Astrocyte of the cerebellum (primary cell): Measurements from ENCODE around the gene PVR.
A peak's percentile ranks its signal among the peaks of the same experiment; 100 is the strongest.
"Not testable (repeated sequence)": the region's sequence is repeated elsewhere in the genome, so short reads cannot be mapped to it uniquely, and the experiment has no call there.

ENCODE experiments used
- DNase-seq: peaks from one replicate; pipeline ENCODE4 v3.0.0-alpha.2; 2011; ENCODE audit warnings: low read depth
- H3K4me3 ChIP-seq: 2 replicates; pipeline ENCODE4 v1.5.1; 2011; ENCODE audit warnings: mild to moderate bottlenecking, low read depth, low read length, moderate library complexity
- in situ Hi-C: cut with HindIII; loops from 2 replicates; pipeline ENCODE4 v1.10.0; 2017; ENCODE audit warnings: low sequenced_read_pairs
- TF ChIP-seq, protein P1 (sequence below): IDR thresholded peaks from 2 replicates; pipeline ENCODE4 v1.5.1; 2012; ENCODE audit warnings: low read length, low read depth, moderate library complexity, mild to moderate bottlenecking; ENCODE audit errors: missing control alignments

The PVR gene

DNA sequence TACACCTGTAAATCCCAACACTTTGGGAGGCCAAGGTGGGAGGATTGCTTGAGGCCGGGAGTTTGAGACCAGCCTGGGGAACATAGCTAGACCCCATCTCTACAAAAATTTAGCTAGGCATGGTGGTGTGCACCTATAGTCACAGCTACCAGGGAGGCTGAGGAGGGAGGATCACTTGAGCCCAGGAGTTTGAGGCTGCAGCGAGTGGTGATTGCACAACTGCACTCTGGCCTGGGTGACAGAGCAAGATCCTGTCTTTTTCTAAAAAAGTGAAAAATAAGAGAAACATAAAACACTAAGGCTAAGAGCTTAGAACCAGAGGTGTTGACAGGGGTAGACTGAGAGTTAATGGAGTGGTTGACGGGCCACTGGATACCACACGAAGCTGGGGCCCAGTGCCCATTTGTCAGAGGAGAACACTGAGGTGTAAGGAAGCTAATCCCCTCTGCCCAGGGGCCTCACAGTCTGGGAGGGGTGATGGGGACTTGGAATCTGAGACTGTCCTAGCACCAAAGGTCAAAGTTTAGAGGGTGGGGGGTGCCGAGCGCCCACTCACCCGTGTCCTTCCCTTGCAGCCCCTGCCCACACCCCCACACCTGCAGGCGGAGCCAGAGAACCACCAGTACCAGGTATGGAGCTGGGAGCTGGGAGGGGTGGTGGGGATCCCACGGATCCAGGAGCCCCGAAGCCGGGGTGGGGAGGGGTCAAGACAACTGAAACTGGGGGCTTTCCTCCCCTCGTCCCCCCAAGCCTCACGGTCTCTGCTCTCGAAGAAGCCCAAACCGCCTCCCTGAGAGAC, 38.5 kb downstream of the PVR start:
- H3K4me3 ChIP-seq: no peak overlapping the region
- in situ Hi-C loops: no loop called here
- TF ChIP-seq, protein P1, sequence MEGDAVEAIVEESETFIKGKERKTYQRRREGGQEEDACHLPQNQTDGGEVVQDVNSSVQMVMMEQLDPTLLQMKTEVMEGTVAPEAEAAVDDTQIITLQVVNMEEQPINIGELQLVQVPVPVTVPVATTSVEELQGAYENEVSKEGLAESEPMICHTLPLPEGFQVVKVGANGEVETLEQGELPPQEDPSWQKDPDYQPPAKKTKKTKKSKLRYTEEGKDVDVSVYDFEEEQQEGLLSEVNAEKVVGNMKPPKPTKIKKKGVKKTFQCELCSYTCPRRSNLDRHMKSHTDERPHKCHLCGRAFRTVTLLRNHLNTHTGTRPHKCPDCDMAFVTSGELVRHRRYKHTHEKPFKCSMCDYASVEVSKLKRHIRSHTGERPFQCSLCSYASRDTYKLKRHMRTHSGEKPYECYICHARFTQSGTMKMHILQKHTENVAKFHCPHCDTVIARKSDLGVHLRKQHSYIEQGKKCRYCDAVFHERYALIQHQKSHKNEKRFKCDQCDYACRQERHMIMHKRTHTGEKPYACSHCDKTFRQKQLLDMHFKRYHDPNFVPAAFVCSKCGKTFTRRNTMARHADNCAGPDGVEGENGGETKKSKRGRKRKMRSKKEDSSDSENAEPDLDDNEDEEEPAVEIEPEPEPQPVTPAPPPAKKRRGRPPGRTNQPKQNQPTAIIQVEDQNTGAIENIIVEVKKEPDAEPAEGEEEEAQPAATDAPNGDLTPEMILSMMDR: no peak
- no peak for DNase-seq

DNA sequence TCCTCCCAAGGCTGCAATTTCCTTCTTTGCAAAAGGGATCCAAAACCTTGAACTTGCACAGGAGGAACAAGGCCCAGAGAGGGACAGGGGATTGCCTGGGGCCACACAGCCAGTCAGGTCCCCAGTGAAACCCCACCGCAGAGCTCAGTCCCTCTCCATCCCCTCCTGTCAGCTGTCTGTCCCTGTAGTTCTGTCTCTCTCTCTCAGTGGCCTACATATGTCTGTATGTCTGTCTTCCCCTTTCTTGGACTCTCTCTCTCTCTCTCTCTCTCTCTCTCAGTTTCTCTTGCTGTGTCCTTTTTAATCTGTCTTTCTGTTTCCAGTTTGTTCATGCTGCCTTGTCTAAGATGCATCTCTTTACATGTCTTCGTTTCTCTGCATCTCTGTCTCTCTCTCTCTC, 39.1 kb downstream of the PVR start:
- TF ChIP-seq, protein P1: no peak
- in situ Hi-C loops: no loop called here
- H3K4me3 ChIP-seq: no peak overlapping the region
- DNase-seq: no peak

DNA sequence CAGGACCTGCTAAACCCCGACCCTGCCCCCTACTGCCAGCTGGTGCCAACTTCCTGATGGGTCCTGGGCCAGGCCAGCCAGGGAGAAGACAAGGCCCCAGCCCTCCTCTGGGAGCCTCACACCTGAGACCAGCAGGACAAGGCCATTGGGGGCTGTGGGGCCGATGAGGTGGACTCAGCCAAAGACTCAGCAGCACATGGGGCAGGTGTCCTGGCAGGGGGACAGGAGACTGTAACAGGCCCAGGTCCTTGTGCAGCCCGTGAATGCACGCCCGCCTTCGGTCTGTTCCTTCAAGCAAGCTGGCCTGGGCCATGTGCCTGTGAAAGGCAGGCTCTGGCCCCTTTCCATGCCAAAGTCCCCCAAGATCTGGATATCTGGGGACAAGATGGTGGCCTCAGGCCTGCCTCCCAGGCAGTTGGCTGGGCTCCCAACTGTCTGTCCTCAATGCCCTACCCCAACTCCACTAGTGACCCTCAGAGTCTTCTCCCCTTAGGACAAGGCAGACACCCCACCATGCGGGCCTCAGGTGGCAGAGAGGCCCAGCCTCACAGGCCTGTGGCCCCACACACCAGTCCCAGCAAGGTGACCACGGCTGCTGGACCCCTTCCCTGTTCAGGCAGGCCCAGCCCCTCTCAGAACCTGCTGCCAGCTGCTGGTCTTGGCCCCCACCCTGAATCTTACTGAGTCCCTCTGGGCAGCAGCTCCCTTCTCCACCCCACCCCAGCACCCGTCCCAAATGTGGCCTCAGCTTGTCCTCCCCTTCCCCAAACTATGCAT, 39.9 kb downstream of the PVR start:
- H3K4me3 ChIP-seq: no peak overlapping the region
- TF ChIP-seq, protein P1: no peak
- in situ Hi-C loops: no loop called here
- DNase-seq: no peak

DNA sequence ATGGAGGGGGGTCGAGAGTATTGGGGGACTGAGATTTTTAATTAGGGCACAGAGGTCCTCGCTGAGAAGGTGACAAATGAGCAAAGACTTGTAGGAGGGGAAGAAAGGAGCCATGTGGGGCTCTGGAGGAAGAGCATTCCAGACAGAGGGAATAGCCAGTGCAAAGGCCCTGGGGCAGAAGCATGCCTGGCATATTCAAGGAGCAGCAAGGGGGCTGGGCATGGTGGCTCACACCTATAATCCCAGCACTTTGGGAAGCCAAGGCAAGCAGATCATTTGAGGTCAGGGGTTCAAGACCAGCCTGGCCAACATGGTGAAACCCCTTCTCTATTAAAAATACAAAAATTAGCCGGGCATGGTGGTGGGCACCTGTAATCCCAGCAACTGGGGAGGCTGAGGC, 40.7 kb downstream of the PVR start:
- DNase-seq, in situ Hi-C loops, H3K4me3 ChIP-seq: not testable (repeated sequence)

DNA sequence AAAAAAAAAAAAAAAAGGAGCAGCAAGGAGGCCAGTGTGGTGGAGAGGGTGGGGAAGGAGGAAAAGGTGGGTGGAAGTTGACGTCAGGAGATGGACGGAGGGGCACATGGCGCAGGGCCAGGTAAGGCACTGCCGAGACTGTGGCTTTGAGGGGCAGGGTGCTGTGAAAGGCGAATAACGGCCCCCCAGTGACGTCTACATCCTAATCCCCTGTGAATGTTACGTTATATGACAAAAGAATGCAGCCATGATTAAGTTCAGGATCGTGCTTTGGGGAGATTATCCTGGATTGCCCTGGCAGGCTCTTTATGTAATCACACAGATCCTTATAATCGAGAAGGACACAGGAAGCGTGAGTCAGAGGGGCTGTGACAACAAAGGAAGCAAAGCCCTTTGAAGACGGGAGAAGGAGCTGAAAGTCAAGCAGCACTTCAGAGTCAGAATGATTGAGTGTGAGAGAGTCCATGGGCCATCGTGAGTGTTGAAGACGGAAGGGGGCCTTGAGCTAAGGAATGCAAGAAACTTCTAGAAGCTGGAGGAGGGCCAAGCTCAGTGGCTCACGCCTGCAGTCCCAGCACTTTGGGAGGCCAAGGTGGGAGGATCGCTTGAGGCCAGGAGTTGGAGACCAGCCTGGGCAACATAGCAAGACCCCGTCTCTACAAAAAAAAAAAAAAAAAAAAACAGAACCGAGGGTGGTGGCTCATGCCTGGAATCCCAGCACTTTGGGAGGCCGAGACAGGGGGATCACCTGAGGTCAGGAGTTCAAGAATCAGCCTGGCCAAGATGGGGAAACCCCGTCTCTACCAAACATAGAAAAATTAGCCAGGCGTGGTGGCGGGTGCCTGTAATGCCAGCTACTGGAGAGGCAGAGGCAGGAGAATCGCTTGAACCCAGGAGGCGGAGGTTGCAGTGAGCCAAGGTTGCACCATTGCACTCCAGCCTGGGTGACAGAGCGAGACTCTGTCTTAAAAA, 41.5 kb downstream of the PVR start:
- in situ Hi-C loops: no loop called here
- peak; percentile 42 for DNase-seq
- H3K4me3 ChIP-seq: no peak overlapping the region
- TF ChIP-seq, protein P1: no peak

DNA sequence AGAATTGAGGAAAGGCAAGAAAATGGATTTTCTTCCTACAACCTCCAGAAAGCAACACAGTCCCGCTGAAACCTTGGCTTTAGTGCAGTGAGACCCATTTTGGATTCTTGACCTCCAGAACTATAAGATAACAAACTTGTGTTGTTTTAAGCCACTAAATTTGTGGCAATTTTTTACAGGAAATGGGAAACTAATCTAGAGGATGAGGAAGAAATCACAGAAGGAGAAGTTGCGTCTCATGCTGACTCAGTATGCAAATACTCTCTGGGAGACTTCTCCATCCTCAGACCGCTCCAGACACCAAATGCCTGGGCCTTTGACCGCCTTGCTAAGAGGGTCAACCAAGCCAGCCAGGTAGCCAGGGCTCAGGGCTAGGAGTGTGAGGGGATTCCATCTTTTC, 42.2 kb downstream of the PVR start:
- TF ChIP-seq, protein P1: no peak
- no peak overlapping the region for H3K4me3 ChIP-seq
- in situ Hi-C loops: no loop called here
- DNase-seq: no peak
